Sigmoid colon (tissue), 4 donors: Measurements from ENCODE around the gene ATXN7.

Source experiments
- EP300 ChIP-seq, 4 donors: sonication (generic); formaldehyde crosslinking; IDR thresholded peaks; one replicate each; pipeline ENCODE4 v1.6.1; 2017; ENCODE audit warnings: antibody characterized with exemption in 4 of 4
- POLR2A ChIP-seq, 2 donors: fragments of 450-650 bp; IDR thresholded peaks; one replicate each; pipeline ENCODE4 v1.6.1; 2016; ENCODE audit warnings: antibody characterized with exemption in 2 of 2, mild to moderate bottlenecking in 2 of 2, moderate library complexity in 2 of 2
- POLR2AphosphoS5 ChIP-seq, 4 donors: sonication (generic); formaldehyde crosslinking; IDR thresholded peaks; one replicate each; pipeline ENCODE4 v1.6.1; 2017; ENCODE audit warnings: antibody characterized with exemption in 4 of 4
- TF ChIP-seq, protein P1 (sequence below), 4 experiments: fragments of 450-650 bp in 3 of 4; fragments of 200-600 bp in 1 of 4; IDR thresholded peaks; one replicate each; pipeline ENCODE4 v1.5.1; 2016 to 2019; ENCODE audit warnings: antibody characterized with exemption in 4 of 4, mild to moderate bottlenecking in 3 of 4, moderate library complexity in 2 of 4

DNA sequence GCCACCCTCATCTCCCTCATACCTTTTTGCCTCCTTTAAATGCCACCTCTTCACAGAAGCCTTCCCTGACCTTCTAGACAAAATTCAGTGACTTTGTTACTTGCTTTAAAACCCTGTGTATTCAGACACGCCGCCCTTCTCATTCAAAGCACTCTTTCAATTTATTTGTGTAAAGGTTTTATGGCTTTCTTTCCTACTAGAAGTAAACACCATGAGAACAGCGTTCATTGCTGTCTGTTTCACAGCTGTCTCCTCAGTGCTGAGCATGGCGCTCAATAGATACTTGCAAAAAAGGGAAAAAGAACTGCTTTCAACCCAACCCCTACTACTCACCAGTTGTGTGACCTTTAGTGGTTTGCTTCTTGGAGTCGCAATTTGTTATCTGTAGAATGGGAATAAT is 17.0 kb downstream of the ATXN7 start:
- TF ChIP-seq, protein P1, sequence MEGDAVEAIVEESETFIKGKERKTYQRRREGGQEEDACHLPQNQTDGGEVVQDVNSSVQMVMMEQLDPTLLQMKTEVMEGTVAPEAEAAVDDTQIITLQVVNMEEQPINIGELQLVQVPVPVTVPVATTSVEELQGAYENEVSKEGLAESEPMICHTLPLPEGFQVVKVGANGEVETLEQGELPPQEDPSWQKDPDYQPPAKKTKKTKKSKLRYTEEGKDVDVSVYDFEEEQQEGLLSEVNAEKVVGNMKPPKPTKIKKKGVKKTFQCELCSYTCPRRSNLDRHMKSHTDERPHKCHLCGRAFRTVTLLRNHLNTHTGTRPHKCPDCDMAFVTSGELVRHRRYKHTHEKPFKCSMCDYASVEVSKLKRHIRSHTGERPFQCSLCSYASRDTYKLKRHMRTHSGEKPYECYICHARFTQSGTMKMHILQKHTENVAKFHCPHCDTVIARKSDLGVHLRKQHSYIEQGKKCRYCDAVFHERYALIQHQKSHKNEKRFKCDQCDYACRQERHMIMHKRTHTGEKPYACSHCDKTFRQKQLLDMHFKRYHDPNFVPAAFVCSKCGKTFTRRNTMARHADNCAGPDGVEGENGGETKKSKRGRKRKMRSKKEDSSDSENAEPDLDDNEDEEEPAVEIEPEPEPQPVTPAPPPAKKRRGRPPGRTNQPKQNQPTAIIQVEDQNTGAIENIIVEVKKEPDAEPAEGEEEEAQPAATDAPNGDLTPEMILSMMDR (IDR thresholded peaks at IDR 0.05), result no peak
- TF ChIP-seq POLR2AphosphoS5 (IDR thresholded peaks at IDR 0.05), result no peak
- no peak for TF ChIP-seq POLR2A (IDR thresholded peaks at IDR 0.05)
- no peak for TF ChIP-seq EP300 (IDR thresholded peaks at IDR 0.05)
